Lower leg skin (tissue), 3 donors: ENCODE results near the gene MCCD1.

Experiments
- CTCF ChIP-seq, 3 donors: fragments of 450-650 bp; IDR thresholded peaks; one replicate each; pipeline ENCODE4 v1.5.1; 2016; ENCODE audit warnings: antibody characterized with exemption in 3 of 3, mild to moderate bottlenecking in 3 of 3, moderate library complexity in 2 of 3
- POLR2A ChIP-seq, 2 donors: fragments of 450-650 bp; IDR thresholded peaks; one replicate each; pipeline ENCODE4 v1.6.1; 2016 to 2017; ENCODE audit warnings: antibody characterized with exemption in 2 of 2, mild to moderate bottlenecking in 1 of 2, moderate library complexity in 1 of 2

- TF ChIP-seq CTCF (IDR thresholded peaks at IDR 0.05) (no peak), POLR2A (IDR thresholded peaks at IDR 0.05) (no peak)
Observed at GRCh38 chr6:31479151-31479932, 49.4 kb upstream of the MCCD1 start.
